Kidney tubule cell (primary cell): Measurements from ENCODE around the gene HLA-DQB1.

ENCODE experiments used
- DNase-seq: peaks from one replicate; pipeline ENCODE4 v3.0.0-alpha.2; 2018; ENCODE audit warnings: low spot score

Gene HLA-DQB1

DNA sequence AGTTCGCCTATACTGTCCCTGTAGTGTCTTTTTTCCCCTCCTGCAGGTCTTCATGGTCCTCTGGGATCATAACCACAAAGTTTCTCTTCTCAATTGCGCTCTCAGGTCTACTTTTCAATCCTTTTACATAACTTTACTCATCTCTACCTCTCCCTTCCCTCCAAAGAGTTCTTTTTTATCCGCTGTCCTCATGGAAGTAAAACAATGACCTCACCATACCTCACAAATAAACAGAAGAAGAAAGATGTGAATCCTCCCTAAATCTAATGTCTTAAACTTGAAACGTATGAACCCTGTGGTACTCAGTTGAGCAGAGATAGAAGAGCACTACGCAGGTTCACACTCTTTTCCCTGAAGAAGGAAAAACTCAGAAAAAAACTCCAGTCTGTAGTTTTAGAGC lies 41.3 kb downstream of the HLA-DQB1 start:
- DNase-seq = no peak

DNA sequence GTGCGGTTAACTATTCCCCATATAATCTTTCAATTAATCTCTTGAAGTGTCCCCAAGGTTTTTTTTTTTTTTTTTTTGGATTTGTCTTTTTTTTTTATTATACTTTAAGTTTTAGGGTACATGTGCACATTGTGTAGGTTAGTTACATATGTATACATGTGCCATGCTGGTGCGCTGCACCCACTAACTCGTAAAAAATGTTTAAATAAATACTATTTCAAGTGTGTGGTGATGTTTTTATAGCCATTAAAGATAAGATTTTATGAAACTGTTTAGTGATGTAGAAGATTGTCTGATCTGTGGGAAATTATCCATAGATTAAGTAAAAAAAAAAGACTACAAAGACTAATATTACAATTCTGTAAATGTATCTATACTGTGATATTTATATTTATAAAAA lies 41.9 kb downstream of the HLA-DQB1 start:
- no peak for DNase-seq

- DNase-seq = no peak
Observed at GRCh38 chr6:32623693-32624092, 42.8 kb downstream of the HLA-DQB1 start.

DNA sequence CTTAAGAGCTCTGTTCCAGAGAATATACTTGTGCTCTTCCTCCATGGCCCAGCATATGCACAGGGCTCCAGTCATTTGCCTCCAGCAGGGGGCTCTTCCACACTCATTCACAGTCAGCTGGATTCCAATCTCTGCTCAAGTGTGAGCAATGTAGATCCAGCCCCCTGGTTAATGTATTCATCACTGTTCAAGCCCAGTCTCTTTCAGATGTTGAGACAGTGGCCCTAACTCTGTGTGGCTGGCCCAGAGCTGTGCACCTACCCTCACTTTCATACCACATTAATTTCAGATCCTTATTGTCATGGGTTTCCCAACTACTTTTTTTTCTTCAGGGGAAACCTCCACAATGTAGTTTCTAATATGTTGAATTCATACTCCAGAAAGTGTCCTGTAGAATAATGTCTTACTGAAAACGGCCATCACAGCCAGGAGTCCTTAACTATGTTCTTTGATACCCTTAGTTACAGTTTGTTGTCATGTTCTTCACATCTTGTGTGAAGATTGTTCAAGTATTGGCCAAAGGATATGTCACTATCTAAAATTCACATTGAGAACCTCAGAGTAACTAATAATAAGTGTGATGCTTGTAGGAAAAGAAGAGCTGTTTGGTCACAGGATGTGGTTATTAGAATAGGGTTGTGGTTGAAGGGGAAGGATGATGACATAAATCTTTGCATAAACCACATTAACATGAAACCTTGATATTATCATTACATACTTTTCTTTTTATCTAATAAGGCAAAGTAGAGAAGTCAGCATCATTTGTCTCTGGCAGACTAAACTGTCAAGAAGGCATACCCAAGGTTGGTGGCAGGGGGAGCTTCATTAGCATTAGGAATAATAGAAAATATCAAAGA lies 43.7 kb downstream of the HLA-DQB1 start:
- DNase-seq = peak; percentile 76

GRCh38 chr6:32621372-32621771 lies 45.1 kb downstream of the HLA-DQB1 start:
- no peak for DNase-seq

DNA sequence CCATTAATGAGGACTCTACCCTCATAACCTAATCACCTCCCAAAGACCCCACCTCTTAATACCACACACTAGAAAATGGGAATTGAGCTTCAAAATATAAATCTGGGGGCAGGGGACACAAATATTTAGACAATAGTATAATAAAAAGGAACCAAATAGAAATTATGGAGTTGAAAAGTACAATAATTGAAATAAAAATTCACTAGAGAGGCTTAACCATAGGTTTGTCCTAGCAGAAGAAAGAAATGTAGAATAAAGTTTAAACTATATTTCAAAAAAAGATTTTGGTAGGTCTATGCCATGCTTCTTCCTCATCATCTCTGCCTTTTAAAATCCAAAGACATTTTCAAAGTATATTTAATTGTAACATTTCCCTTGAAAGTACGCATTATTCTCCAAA lies 48.7 kb downstream of the HLA-DQB1 start:
- no peak for DNase-seq

DNA sequence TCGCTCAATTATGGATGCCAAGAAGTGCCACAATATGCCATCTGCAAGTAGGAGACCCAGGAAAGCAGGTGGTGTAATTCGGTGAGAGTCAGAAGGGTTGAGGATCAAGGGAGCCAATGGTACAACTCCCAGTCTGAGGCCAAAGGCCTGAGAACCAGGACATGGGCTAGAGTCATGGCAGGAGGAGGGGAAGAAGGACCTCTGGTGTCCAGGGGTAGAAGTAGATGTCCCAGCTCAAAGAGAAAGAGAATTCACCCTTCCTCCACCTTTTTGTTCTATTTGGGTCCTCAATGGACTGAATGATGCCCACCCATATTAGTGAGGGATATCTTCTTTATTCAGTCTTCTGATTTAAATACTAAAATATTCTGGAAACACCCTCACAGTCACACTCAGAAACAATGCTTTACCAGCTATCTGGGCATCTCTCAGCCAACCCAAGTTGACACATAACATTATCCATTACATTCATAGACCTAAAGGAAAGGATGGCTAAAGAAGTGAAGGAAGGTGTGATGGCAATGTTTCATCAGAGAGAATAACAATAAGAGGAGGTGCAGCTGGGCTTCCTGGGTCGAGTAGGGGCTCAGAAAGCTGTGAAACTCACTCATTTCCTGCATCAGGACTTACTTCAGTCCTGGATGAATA lies 50.4 kb downstream of the HLA-DQB1 start:
- no peak for DNase-seq

- DNase-seq = peak; percentile 68
Observed at GRCh38 chr6:32614366-32615081, 51.9 kb downstream of the HLA-DQB1 start.

GRCh38 chr6:32613475-32613874 lies 53.0 kb downstream of the HLA-DQB1 start:
- no peak for DNase-seq

- DNase-seq = no peak
Observed at GRCh38 chr6:32610682-32611296, 55.7 kb downstream of the HLA-DQB1 start.

DNA sequence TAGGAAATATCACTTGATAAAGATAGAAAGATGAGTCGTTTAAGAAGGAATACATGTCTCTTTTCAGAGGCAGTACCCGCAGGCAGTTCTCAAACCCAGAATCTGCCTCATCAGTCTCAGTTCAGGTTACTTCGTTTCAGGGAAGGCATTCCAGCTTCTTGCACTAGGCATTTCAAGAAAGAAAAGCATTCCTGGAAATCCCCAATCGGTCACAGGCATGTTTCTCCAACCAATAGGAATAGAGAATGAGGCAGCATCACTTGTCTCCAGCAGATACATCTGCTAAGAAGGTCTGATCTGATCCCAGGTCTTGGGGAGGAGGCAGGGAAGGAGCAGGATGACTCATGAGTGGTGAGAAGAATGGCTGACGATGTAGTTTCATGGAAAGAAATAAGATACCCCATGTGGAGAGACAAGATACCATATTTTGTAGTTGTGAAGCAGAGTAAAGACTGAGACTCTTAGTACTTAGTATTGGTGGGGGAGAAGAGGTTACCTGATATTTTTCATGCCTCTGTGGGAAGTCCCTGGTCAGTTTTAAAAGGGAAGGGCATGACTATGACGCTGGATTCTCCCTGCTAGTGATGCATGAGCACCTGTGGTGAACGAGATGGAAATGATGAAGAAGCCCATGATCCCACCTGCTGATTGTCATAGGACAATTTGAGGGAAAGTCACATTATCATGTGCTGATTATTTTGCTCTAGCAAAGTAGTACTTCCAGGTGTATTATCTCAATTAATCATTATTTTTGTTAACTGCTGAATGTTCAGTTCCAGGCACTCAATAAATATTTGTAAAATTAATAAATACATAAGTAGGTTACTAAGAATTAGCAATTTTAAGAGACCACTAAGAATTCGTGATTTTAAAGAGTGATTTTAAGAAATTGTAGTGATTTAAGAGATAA lies 56.5 kb downstream of the HLA-DQB1 start:
- DNase-seq = peak; percentile 97
